Measurements from ENCODE around the gene TNFRSF21.
"Not testable (repeated sequence)": the region's sequence is repeated elsewhere in the genome, so short reads cannot be mapped to it uniquely, and the experiment has no call there.

Gene TNFRSF21

DNA sequence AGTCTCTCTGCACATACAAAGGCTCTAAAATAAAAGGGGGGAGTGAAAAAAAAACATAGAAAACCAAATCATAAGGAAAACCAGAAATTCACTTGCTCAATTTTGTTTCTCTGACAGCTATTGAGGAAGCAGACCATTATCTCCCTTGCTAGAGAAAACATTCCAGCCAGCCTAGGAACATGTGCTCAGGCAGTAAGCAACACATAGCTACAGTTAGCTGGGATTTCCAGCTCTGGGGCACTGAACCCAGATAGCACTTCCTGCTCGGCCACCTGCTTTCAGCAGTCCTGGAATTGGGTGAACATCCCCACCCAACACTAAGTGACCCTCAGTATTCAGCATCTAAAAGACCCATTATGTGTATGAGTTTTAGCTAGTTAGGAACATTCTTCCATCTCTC lies 61.3 kb downstream of the TNFRSF21 start:
- DNase-seq, result no peak

DNA sequence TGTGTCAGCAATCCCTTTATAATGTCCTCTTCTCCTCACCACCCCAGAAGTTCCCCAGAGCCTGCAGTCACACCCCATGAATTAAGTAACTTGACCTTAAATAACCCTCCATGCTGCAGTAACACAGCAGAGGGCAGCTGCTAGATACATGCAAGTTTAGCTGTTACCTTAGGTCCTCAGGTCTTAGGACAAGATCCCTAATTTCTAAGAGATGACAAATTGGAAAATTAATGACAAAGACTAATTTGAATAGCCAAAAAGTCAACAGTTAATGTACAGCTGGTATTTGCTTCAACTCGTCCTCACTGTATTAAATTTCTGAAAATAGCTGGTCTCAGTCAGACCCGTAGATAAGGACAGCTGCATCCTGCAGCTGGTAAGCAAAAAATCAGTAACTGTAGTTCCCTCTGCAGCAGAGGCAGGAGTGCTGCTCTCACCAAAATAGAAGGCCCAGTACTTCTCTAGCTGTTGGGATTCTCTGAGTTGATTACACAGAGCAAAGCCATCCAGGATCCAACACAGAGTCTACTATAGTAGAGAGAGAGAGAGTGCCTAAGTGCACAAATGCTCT lies 62.4 kb downstream of the TNFRSF21 start:
- peak; percentile 28 for DNase-seq

DNA sequence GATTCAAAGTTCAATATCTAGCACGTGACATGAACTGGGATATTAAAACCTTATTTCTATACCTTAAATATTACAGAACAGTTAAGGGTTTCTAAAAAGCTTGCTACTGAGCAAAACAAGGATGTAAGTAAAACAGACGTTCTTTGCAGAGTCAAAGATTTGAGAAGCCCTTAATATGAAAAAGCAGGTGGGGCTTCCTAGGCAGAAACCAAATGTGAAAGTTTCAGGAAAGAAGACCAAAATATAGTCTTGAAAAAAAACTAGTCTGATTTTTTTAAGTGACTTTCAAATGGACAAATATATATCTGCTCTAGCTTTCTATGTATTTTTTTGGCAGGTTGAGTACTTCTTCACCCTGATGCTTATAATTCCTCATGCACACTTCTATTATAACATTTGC lies 63.2 kb downstream of the TNFRSF21 start:
- DNase-seq, result no peak

DNA sequence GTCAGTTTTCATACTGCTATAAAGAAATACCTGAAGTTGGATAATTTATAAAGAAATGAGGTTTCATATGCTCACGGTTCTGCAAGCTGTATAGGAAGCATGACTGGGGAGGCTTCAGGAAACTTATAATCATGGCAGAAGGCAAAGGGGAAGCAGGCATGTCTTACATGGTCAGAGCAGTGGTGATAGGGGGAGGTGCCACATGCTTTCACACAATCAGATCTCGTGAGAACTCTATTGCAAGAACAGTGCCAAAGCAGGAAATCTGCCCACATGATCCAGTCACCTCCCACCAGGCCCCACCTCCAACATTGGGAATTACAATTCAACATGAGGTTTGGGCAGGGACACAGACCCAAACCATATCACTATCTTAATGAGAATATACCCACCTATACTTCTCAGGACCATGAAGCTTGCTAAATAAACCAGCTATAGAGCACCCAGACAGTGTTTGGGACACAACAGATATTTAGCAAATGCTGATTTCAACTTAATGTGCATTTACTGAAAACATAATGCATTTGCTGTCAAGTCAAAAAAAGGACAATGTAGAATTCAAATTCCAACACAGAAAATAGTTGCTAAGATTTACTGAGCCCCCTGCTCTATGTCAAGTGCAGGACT lies 63.8 kb downstream of the TNFRSF21 start:
- DNase-seq, result no peak

DNA sequence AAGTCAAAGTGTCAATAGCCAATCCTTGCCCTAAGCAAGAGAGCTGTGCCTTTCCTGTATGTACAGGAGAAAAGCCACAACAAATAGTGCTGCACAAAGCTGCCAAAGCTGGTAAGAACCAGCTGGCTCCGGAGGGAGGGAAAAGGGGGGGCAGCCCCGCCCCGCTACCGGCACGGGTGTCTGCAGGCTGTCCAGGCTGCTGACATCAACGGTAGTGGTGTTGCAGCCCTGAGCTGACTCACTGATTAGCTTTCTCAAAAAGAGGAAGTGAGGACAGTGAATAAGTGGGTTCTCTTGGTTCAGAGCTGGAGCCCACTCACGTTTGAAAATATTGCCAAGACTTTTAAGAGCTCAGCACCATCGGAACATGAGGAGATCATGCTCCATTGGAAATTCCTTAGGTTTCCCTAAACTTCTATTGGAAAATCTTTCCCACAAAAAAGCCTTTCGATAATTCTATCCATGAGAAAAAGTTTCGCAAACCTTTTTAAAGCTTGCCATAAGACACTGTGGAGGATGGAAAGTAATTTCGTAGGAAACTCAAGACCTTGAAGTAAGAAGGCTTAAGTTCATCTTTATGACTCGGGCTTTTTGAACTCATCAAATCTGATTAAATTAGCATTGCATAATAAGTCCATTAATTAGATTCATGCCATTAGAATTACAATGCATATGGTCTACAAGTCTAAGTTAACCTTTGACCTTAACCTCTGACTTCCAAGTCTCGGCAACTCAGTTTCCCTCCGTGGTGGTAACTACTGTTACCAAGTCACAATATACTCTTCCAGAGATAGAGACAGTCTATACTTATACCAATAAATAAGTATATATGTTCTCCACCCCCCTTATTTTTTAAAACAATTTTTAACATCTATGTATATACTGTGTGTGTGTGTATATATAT lies 67.0 kb downstream of the TNFRSF21 start:
- peak; percentile 59 for DNase-seq

DNA sequence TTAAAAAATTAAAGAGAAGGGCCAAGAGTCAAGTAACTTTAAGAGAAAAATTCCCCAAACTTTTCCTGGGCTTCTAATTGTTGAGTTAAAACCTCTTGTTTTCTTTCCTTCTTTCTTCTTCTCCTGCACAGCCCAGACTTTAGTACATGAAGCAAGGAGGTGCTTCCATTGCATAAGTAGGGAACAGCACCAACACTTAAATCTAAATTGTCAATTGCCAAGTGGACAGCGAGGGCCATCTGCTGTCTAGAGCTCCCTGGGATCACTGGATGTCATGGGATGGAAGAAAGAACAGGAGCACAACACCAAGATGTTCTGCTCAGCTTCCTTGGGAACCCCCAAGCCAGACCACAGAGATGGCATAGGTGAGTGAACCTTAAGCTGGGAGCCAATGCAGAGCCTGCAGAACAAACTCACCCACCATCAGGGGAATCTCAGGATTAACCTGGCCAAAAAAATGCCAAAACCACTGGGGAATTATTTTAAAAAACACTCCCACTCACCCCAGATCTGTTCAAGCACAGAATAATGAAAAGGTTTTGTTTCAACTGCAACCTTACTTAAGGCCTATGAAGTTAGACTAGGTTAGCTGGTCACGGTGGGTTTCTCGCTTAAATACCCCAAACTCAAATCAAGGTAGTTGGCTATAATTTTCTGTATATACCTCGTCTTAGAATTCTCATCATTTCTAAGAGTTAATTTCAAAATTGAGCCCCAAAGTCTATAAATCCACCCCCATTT lies 67.8 kb downstream of the TNFRSF21 start:
- DNase-seq, result no peak

DNA sequence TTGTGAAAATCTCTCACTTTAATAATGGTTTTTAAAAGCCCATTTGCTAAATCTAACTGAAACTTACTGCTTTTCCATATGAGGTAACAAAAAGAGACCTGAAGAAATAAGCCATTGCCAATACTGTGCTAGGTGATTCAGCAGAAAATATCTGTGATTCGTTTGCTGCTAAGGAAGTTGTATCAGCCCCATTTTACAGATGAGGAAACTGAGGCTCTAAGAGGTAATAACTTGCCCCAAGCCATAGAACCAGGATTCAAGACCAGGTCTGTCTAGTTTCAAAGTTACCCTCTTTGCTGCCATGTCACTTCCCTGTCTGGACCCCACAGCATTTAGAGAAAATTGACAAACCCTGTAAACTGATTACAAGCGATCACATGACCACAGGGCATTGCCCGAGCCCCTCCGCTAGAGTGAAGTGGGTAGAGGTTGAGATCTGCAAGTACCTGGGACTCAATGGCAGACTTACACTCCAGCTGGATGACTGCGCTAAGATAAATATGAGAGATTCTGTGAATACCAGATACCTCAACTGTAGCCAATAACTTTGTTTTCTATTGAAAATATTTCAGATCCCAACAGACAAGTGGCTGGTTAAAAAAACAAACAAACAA lies 69.3 kb downstream of the TNFRSF21 start:
- DNase-seq, result no peak

DNA sequence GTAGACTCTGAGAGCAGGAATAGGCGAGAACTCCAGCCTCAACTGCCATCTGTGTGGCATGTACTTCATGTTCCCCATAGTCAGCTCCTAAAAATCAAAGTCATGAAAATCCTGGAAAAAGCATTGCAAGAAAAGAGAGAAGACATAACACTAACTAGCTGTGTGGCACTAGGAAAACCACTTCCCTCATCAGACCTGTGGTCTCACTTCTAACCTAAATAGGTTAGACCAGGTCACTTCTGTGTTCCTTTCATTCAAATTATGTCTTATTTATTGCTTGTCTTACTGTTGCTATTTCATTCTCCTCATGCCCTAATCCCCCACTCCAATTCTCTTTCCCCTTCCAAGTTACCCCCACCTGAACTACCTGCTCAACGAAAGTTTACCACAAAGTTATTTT lies 70.2 kb downstream of the TNFRSF21 start:
- DNase-seq, result no peak

DNA sequence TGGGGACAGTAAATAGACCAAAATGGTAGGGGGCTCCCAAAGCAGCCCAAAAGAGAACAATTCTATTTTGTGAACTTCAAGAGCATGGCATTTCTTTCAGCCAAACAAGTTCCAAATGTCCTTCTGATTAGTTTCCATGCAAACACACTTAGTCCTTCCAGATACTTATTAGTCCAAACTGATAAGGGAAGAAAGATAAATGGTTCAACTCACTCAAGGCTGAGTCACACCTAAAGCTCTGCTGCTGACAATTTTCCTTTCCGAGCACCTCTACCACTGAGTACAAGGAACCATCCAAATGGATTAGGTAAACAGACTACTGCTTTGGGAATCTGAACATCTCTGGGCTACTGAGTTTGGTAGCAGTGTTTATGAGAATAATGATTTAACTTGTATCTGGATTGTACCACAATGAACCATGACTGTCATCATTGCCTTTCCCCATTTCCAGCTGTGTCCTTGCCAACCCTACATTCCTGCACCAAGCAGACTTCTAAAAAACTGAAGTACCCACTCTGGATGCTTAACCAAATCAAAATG lies 71.2 kb downstream of the TNFRSF21 start:
- no peak for DNase-seq

DNA sequence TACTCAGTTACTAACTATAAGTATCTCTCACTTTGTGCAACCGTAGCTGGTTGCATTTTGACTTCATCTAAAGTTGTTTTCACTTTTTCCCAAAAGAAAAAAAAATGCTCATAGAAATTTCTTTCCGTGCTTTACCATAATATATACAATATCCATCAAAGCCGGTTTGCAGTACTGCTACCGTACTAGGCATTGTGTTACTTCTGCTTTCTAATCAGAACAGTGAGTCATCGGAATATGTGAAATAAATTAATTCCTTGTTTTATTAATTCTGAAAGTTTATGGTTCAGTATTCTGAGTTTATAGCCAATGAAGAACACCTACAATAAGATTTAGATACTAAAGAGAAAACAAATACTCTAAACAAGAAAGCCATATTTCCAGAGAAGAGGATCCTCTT lies 72.5 kb downstream of the TNFRSF21 start:
- no peak for DNase-seq

DNA sequence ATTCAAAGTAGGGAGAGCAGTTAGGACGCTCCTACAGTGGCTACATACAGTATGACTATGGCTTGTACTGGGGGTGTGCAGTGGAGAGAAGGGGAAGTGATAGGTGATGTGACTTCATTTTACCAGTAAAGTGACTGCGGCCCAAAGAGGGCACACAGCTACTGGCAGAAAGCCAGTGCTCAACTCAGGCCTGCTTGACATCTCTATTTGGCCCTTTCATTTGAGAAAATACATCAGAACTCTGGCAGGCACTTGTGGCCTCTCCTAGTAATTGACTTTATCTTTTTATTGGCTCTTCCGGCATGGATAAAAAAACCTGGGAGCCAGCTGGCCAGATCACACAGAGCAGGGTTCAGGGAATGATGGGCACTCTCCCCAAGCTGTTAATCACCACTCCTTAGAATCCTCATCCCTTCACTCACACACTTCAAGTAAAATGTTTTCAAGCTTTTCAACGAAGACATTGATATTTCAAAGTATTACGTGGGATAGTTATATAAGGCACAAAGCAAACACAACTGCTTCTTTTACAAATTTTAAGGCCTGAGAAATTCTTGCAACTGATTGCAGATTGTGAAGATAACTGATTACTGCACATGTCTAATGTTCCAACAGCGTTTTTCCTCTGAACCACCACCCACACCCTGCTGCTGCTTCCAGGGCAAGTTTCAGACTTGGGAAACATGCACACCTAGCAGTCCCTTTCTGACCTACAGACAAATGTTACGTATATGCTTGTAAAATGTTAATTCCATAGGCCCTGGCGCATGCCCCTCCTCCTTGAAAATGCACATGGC lies 73.5 kb downstream of the TNFRSF21 start:
- no peak for DNase-seq

DNA sequence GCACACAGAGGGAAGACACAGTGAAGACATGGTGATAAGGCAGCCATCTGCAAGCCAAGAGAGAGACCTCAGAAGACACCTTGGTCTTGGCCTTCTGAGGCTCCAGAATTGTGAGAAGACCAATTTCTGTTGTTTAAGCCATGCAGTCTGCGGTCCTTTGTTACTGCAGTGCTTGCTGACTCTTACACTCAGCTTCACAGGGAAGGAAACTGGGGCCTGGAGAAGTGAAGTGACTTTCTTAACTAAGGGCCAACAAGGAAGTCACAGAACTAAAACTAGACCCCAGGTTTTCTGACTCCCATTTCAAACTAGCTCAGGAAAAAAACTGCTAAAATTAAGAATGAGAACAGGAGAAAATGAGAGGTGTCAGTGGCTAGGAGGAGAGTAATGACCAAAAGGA lies 74.3 kb downstream of the TNFRSF21 start:
- no peak for DNase-seq

DNA sequence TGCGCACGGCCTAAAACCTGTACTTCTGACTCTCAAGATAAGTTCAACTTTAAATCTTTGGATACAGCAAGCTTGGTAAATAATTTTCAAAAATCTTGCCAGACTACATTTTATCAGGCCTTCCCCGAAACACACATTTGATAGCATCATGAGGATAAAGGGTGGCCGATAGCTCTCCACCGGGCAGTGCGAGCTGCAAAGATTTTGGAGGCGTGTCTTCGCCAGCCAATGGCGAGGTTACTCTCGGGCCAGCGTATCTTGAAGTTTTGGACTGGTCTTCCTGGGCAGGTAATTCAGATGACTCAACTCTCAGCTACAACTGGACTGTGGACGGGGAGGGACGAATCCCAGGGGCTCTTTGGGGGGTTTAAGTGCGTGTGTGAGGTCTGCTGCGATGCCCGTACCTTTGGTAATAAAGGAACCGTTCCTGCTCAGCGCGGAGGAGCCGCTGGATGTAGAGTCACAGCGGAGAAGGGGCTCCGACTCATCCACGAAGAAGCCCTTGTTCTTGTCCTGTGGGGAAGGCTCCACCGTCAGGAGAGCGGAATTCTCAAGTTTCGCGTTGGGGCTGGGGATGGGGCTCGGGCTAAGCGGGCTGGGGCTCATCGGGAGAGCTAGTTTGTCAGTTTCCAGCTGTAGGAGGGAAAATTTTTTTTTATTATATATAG lies 75.3 kb downstream of the TNFRSF21 start:
- no peak for DNase-seq

DNA sequence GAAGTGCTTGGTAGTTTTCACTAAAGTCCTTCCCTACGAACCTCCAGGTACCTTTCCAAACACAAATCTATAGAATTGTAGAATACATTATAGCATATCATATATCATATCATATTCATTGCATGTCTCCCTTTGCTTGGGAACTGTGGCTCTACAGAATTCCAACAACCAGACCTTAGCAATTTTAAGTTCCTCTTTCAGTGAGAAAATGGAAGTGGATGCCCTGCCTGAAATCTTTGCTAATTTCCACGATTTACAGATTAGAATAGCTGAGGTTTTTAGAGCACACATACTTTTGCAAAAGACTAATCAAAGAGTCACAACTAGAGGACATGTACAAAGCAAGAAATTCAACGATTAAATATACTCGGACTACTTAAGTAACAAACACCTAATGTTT lies 78.6 kb downstream of the TNFRSF21 start:
- no peak for DNase-seq

DNA sequence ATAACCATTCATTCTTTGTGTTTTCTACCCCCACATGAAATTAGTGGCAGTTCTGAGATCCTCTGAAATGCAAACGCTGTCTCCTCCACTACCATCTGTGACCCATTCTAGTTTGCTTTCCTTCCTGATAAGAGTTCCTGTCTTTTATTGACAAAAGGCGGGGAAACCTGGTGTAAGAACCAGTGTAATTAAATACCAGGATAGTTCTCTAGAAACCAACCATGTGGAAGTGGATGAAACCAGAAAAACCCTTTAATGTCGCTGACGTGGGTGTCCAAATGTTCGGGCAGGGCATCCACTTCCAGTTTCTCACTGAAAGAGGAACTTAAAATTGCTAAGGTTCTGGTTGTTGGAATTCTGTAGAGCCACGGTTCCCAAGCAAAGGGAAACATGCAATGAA lies 79.1 kb downstream of the TNFRSF21 start:
- no peak for DNase-seq

DNA sequence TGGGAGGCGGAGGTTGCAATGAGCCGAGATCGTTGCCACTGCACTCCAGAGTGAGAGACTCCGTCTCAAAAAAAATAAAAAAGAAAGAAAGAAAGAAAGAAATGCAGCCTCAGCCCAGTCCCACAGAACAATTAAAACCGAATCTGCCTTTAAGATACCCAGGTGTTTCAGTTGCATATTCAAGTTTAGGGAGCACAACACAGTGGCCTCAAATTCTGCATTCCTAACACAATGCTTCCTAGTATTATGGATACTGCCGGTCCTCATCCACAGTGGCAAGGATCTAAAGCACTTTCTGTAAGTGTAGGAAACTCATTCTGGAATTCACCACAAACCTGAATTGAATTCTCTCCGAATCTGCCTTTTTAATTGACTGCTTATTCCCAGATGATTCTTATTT lies 80.5 kb downstream of the TNFRSF21 start:
- no peak for DNase-seq

DNA sequence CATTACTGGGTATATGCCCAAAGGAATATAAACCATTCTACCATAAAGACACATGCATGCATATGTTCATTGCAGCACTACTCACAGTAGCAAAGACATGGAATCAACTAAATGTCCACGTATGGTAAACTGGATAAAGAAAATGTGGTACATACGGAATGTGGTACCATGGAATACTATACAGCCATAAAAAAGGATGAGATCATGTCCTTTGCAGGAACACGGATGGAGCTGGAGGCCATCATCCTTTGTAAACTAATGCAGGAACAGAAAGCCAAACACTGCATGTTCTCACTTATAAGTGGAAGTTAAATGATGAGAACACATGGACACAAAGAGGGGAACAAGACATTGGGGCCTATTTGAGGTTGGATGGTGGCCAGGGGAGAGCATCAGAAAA lies 81.6 kb downstream of the TNFRSF21 start:
- DNase-seq, result not testable (repeated sequence)

DNA sequence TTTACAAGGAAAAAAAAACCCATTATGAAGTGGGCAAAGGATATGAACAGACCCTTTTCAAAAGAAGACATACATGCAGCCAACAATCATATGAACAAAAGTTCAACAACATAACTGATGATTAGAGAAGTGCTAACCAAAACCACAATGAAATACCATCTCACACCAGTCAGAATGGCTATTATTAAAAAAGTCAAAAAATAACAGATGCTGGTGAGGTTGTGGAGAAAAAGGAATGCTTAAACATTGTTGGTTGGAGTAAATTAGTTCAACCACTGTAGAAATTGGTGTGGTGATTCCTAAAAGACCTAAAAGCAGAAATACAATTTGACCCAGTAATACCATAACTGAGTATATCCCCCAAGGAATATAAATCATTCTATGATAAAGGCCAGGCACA lies 86.5 kb downstream of the TNFRSF21 start:
- not testable (repeated sequence) for DNase-seq

DNA sequence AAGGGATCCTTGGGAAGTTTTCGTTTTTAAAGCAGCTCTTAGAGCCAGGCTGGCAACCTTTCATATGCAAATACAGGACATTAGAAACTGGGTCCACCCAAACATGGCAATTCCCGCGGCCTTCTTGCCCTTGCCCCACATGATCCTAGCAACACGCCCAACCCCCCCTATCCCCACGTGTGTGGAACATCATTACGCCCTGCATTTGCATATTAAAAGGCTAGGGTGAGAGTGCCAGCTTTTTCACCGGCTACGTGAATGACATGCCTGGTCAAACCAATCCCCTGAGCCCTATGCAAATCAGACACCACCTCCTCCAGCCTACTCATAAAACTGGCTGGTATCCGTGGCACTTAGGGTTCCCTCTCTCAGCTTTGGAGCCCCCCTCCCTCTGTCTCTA lies 88.1 kb downstream of the TNFRSF21 start:
- no peak for DNase-seq

DNA sequence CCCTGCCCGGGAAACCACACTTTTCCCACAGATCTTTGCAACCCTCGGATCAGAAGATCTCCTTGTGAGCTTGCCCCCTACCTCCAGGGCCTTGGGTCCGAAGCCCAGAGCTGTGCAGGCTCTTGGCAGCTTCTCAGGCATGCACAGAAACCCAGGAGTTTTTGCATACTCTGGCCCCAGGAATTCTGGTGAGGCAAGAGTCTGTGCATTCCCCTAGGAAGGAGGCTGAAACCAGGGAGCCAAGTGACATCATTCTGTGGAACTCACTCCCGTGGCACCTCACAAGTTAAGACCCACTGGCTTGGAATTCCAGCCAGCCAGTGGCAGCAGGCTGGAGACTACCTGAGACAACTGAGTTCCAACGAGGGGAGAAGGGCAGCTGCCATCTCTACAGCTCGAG lies 100.1 kb downstream of the TNFRSF21 start:
- DNase-seq, result no peak

DNA sequence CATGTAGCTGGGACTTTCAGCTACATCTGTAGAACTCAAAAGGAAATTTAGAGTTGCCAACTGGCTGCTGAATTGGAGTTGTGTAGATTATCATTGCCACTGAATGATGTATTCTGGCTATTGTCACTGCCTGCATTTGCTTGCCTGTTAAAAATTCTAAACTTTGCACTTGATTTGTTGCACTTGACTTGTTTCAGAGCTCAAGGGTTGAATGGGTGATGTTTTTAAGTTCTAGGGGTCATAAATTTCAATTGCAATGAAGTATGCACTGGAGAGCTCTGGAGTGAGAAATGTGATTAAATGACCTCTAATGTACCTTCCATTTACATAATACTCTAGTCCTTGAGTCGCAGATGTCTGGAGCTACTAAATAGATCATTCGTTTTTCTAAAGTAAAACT lies 102.4 kb downstream of the TNFRSF21 start:
- DNase-seq, result no peak
